MCF 10A (cell line): Measurements from ENCODE around the gene PARP6. TPM values are rescaled to one million over a fixed set of nuclear protein-coding genes. Genes with fewer than 3 reads are reported as not detected.

Experiments
- BruUV-seq: library from RNA; stranded (reverse); fragments of 400-500 nt; replicated peaks from 2 replicates; lab custom pipeline; 2021; lab: Mats Ljungman, UMichigan
- CTCF ChIA-PET: fragments of 300-600 bp; sonication (Branson Sonifier 250); formaldehyde crosslinking; extraction: SDS; loops from one replicate; lab custom pipeline; 2021; ENCODE audit warnings: antibody characterized with exemption, inconsistent platforms; lab: Yijun Ruan, JAX
- POLR2A ChIA-PET: fragments of 300-600, 350-650 bp; sonication (Branson Sonifier 250); formaldehyde crosslinking; extraction: SDS; loops from one replicate; lab custom pipeline; 2020; ENCODE audit warnings: antibody characterized with exemption, inconsistent platforms; lab: Yijun Ruan, JAX
- DNase-seq: peaks from one replicate; pipeline ENCODE4 v3.0.0-alpha.2; 2018; ENCODE audit not compliant: unreplicated experiment
- H3K27ac Mint-ChIP-seq: one replicate; pipeline ENCODE4 v1.8.0; 2022; ENCODE audit warnings: mild to moderate bottlenecking, low read depth, mixed read lengths; ENCODE audit not compliant: unreplicated experiment
- H3K27me3 Mint-ChIP-seq: one replicate; pipeline ENCODE4 v1.8.0; 2022; ENCODE audit warnings: mixed read lengths; ENCODE audit not compliant: insufficient read depth, unreplicated experiment
- H3K36me3 Mint-ChIP-seq: one replicate; pipeline ENCODE4 v1.8.0; 2022; ENCODE audit warnings: mild to moderate bottlenecking, moderate library complexity, mixed read lengths; ENCODE audit not compliant: insufficient read depth, unreplicated experiment
- H3K4me1 Mint-ChIP-seq: one replicate; pipeline ENCODE4 v1.8.0; 2022; ENCODE audit warnings: mixed read lengths; ENCODE audit not compliant: insufficient read depth, unreplicated experiment
- H3K4me3 Mint-ChIP-seq: one replicate; pipeline ENCODE4 v1.8.0; 2022; ENCODE audit warnings: mild to moderate bottlenecking, moderate library complexity, mixed read lengths; ENCODE audit not compliant: unreplicated experiment
- H3K9me3 Mint-ChIP-seq: one replicate; pipeline ENCODE4 v1.8.0; 2022; ENCODE audit warnings: mixed read lengths; ENCODE audit not compliant: unreplicated experiment
- intact Hi-C: fragments of 100-400 bp; cut with micrococcal nuclease; formaldehyde crosslinking; loops from 2 replicates; pipeline ENCODE4 v1.14.1; 2022
- total RNA-seq: library from RNA; stranded (reverse); gene quantifications from 2 replicates; pipeline ENCODE4 v1.2.3, GENCODE V29; 2022
- TF ChIP-seq, protein P1 (sequence below): fragments of 200-600 bp; IDR thresholded peaks from one replicate; pipeline ENCODE4 v1.8.0; 2022; ENCODE audit warnings: antibody characterized with exemption, mild to moderate bottlenecking; ENCODE audit not compliant: unreplicated experiment

The PARP6 gene
- total RNA-seq, 1 experiment from 2014 or later = 117 TPM

GRCh38 chr15:72285402-72285801, 13.0 kb upstream of the PARP6 start:
- DNase-seq = no peak
- CTCF ChIA-PET = interaction anchor here (1.0 to 4.5 kb wide), 2 partner anchors 11 to 27 kb away, joined by 4 to 24 read pairs; no protein-coding TSS in a partner anchor
- Mint-ChIP-seq H3K4me3 (no peak overlapping the region), H3K4me1 (no peaks in the 10 kb centered on the region), H3K27ac (no peak overlapping the region), H3K36me3 (peaks cover 6% of the 10 kb centered on the region), H3K27me3 (no peaks in the 10 kb centered on the region), H3K9me3 (no peaks in the 10 kb centered on the region)
- POLR2A ChIA-PET = interaction anchor here (1.0 to 1.4 kb wide), 3 partner anchors 10 to 12 kb away, joined by 3 to 4 read pairs (median 3); no protein-coding TSS in a partner anchor
- BruUV-seq = no TSS peak
- TF ChIP-seq, protein P1, sequence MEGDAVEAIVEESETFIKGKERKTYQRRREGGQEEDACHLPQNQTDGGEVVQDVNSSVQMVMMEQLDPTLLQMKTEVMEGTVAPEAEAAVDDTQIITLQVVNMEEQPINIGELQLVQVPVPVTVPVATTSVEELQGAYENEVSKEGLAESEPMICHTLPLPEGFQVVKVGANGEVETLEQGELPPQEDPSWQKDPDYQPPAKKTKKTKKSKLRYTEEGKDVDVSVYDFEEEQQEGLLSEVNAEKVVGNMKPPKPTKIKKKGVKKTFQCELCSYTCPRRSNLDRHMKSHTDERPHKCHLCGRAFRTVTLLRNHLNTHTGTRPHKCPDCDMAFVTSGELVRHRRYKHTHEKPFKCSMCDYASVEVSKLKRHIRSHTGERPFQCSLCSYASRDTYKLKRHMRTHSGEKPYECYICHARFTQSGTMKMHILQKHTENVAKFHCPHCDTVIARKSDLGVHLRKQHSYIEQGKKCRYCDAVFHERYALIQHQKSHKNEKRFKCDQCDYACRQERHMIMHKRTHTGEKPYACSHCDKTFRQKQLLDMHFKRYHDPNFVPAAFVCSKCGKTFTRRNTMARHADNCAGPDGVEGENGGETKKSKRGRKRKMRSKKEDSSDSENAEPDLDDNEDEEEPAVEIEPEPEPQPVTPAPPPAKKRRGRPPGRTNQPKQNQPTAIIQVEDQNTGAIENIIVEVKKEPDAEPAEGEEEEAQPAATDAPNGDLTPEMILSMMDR = no peak
- intact Hi-C loops = no loop called here

DNA sequence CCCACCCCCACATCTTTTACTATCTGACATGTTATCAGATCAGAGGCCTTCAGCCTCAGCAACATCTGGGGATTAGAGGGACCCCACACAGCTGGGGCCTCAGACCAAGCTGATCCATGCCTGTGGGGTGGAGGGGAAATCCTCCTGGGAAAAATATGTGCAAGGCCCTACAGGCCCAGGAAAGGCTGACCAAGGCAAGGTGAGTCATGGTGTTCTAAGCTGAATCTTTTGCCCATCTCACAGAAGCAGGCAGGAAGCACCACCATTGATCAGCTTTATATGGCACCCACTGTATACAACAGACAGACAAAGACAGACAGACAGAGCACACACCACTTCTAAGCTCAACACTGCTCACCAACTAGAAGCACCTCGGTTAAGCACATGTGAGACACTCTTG, 12.4 kb upstream of the PARP6 start:
- no peaks in the 10 kb centered on the region for H3K9me3 Mint-ChIP-seq
- no peaks in the 10 kb centered on the region for H3K27me3 Mint-ChIP-seq
- no peaks in the 10 kb centered on the region for H3K4me1 Mint-ChIP-seq
- no peak overlapping the region for H3K27ac Mint-ChIP-seq
- H3K4me3 Mint-ChIP-seq = no peak overlapping the region
- ChIA-PET POLR2A (interaction anchor here (1.0 to 1.4 kb wide), 3 partner anchors 11 to 12 kb away, joined by 3 to 4 read pairs (median 3); no protein-coding TSS in a partner anchor), CTCF (interaction anchor here (1.0 to 4.5 kb wide), 2 partner anchors 11 to 28 kb away, joined by 4 to 24 read pairs; no protein-coding TSS in a partner anchor)
- no peak for DNase-seq
- intact Hi-C loops = no loop called here
- TF ChIP-seq, protein P1 = no peak
- BruUV-seq = no TSS peak
- H3K36me3 Mint-ChIP-seq = peaks cover 6% of the 10 kb centered on the region

- Mint-ChIP-seq H3K9me3 (no peaks in the 10 kb centered on the region), H3K36me3 (peaks cover 4% of the 10 kb centered on the region), H3K27ac (no peak overlapping the region), H3K4me1 (no peaks in the 10 kb centered on the region), H3K27me3 (no peaks in the 10 kb centered on the region), H3K4me3 (no peak overlapping the region)
- ChIA-PET CTCF (interaction anchor here (0.5 to 4.5 kb wide), 3 partner anchors 8 to 474 kb away, joined by 3 to 24 read pairs (median 3); no protein-coding TSS in a partner anchor), POLR2A (interaction anchor here (1.2 kb wide), 1 partner anchor 84 kb away, joined by 4 read pairs; the partner anchor contains the start of gene GRAMD2A)
- DNase-seq = no peak
- intact Hi-C loops = no loop called here
- no TSS peak for BruUV-seq
- TF ChIP-seq, protein P1 = no peak
These were observed 9.4 kb upstream of the PARP6 start for GRCh38 chr15:72281713-72282112.

GRCh38 chr15:72280751-72281150, 8.4 kb upstream of the PARP6 start:
- no peaks in the 10 kb centered on the region for H3K36me3 Mint-ChIP-seq
- ChIA-PET POLR2A (interaction anchor here (0.6 to 1.0 kb wide), 2 partner anchors 49 to 50 kb away, joined by 3 read pairs; no protein-coding TSS in a partner anchor), CTCF (no interaction called here)
- no peak for DNase-seq
- intact Hi-C loops = no loop called here
- H3K27me3 Mint-ChIP-seq = no peaks in the 10 kb centered on the region
- no peaks in the 10 kb centered on the region for H3K4me1 Mint-ChIP-seq
- no peak overlapping the region for H3K27ac Mint-ChIP-seq
- TF ChIP-seq, protein P1 = no peak
- H3K9me3 Mint-ChIP-seq = no peaks in the 10 kb centered on the region
- no TSS peak for BruUV-seq
- H3K4me3 Mint-ChIP-seq = no peak overlapping the region
